ENCODE results near the gene OCA2. TPM values are rescaled to one million over a fixed set of nuclear protein-coding genes. Genes with fewer than 3 reads are reported as not detected.

The OCA2 gene
- total and polyA plus RNA-seq, 2 of the 8 experiments (the other 6 are each of a cell fraction or from before 2014, with no cell fraction given), result 0.20 TPM

GRCh38 chr15:28111543-28111942 lies 12.4 kb upstream of the OCA2 start:
- Histone ChIP-seq H3K79me1 (ENCODE audit: low read depth, low read length) (no peaks in the 10 kb centered on the region), H3K27ac (ENCODE audit: low read depth, low read length) (no peak overlapping the region), H3K18ac (ENCODE audit: extremely low read depth, low read length) (no peak overlapping the region), H4K8ac (ENCODE audit: extremely low read depth, insufficient read depth, low read length) (no peak overlapping the region), H2AK5ac (ENCODE audit: low read depth, low read length) (no peak overlapping the region), H2BK12ac (ENCODE audit: low read depth, low read length) (no peak overlapping the region), H2BK120ac (replicated peaks; ENCODE audit: low read depth, low read length) (no peak overlapping the region), H2AFZ (ENCODE audit: low read length) (no peak overlapping the region), H3K4me2 (ENCODE audit: insufficient read depth in 1 of 2, low read depth in 2 of 2, low read length in 2 of 2) (no peak overlapping the region), H3K4ac (replicated peaks; ENCODE audit: insufficient read length, low read depth, low read length) (no peak overlapping the region), H3K56ac (replicated peaks; ENCODE audit: insufficient read length, low read depth, low read length) (no peak overlapping the region), H2BK15ac (ENCODE audit: low read length) (no peak overlapping the region), H4K5ac (ENCODE audit: insufficient read length, low read depth, low read length) (no peak overlapping the region), H3K4me3 (ENCODE audit: extremely low read depth in 1 of 4, insufficient read depth in 2 of 4, low read depth in 3 of 4, low read length in 4 of 4) (no peak overlapping the region), H3K79me2 (ENCODE audit: control insufficient read depth in 1 of 2, insufficient read depth in 2 of 2, low read length in 2 of 2) (no peaks in the 10 kb centered on the region), H3K14ac (ENCODE audit: insufficient read length) (no peak overlapping the region), H3K9me3 (ENCODE audit: insufficient read depth in 2 of 2, low read depth in 1 of 2, low read length in 1 of 2) (no peaks in the 10 kb centered on the region; a peak in 1 of 4 replicates), H3K4me1 (replicated peaks in 1 of 4; ENCODE audit: control insufficient read depth in 3 of 4, insufficient read depth in 4 of 4, low read length in 3 of 4) (no peaks in the 10 kb centered on the region; a peak in 1 of 7 replicates), H3K23ac (ENCODE audit: insufficient read length) (no peak overlapping the region), H3K9ac (replicated peaks in 1 of 4; ENCODE audit: extremely low read depth in 1 of 4, low read depth in 3 of 4, low read length in 3 of 4) (no peak overlapping the region), H3K27me3 (replicated peaks in 1 of 4; ENCODE audit: control insufficient read depth in 3 of 4, extremely low read depth in 1 of 4, insufficient read depth in 3 of 4, low read length in 3 of 4) (peaks cover 4 to 16% (median 16%) of the 10 kb centered on the region in 4 experiments; a peak in 6 of 7 replicates), H3K36me3 (ENCODE audit: control insufficient read depth in 2 of 4, insufficient read depth in 4 of 4, low read length in 3 of 4) (peaks cover 13 to 33% (median 27%) of the 10 kb centered on the region in 4 experiments; a peak in 7 of 8 replicates), H2BK5ac (ENCODE audit: low read depth, low read length) (no peak overlapping the region), H2BK20ac (ENCODE audit: low read length) (no peak overlapping the region), H4K91ac (replicated peaks; ENCODE audit: insufficient read length, low read length) (no peak overlapping the region), H3K23me2 (ENCODE audit: low read depth, low read length) (peaks cover 10% of the 10 kb centered on the region; the same call in 1 of the 2 replicates), H4K20me1 (replicated peaks in 1 of 2; ENCODE audit: control insufficient read depth in 1 of 2, insufficient read depth in 2 of 2, low read length in 2 of 2) (peaks cover 0 to 7% of the 10 kb centered on the region in 2 experiments)
- CTCF ChIA-PET (ENCODE audit: partially characterized antibody), result no interaction called here
- peak in 1 of 2 experiments; percentile 23 for DNase-seq (ENCODE audit: low read depth in 1 of 2, low spot score in 2 of 2)
- WGBS, 2 experiments (ENCODE audit: extremely low coverage in 1 of 2, insufficient coverage in 1 of 2, insufficient read length in 1 of 2, insufficient replicate concordance in 2 of 2, low coverage in 1 of 2, low lambda C conversion rate in 2 of 2, missing lambda C conversion rate in 1 of 2), result 93% methylated on average over 26 of the region's 26 CpGs; no CpG with 5 or more reads in 1 of the 2 experiments
- POLR2A ChIA-PET (ENCODE audit: partially characterized antibody), result no interaction called here
- no peak for FAIRE-seq
- TF ChIP-seq JUN (IDR thresholded peaks at IDR 0.05; ENCODE audit: low read depth, low read length) (no peak), EZH2 (IDR thresholded peaks at IDR 0.05; ENCODE audit: low read depth, low read length, severe bottlenecking) (no peak), HDAC6 (IDR thresholded peaks at IDR 0.05; ENCODE audit: low read depth, low read length) (no peak), SUZ12 (IDR thresholded peaks at IDR 0.05; ENCODE audit: low read length) (no peak), RBBP5 (IDR thresholded peaks at IDR 0.05; ENCODE audit: borderline replicate concordance, low read depth, low read length) (no peak), EP300 (IDR thresholded peaks at IDR 0.05; ENCODE audit: borderline replicate concordance in 1 of 2, low read depth in 2 of 2, low read length in 2 of 2) (no peak), POLR2A (IDR thresholded peaks at IDR 0.05; ENCODE audit: control extremely low read depth in 1 of 2, low read depth in 2 of 2, low read length in 2 of 2) (no peak), RFX5 (IDR thresholded peaks at IDR 0.05; ENCODE audit: borderline replicate concordance, low read depth, low read length) (no peak), ZNF274 (IDR thresholded peaks at IDR 0.05; ENCODE audit: borderline replicate concordance, extremely low read depth, low read length) (no peak), USF2 (IDR thresholded peaks at IDR 0.05; ENCODE audit: low read length) (no peak), KDM5A (IDR thresholded peaks at IDR 0.05; ENCODE audit: low read length) (no peak), YY1 (IDR thresholded peaks at IDR 0.05; ENCODE audit: low read depth, low read length) (no peak), BCL11A (IDR thresholded peaks at IDR 0.05; ENCODE audit: low read depth in 2 of 2, low read length in 2 of 2) (no peak), TEAD4 (IDR thresholded peaks at IDR 0.05; ENCODE audit: low read depth, low read length) (no peak)

Data from H1 (cell line).